Lower leg skin (tissue), 3 donors: ENCODE measurements around the gene MEIOSIN.

Source experiments
- CTCF ChIP-seq, 3 donors: fragments of 450-650 bp; IDR thresholded peaks; one replicate each; pipeline ENCODE4 v1.5.1; 2016; ENCODE audit warnings: antibody characterized with exemption in 3 of 3, mild to moderate bottlenecking in 3 of 3, moderate library complexity in 2 of 3
- POLR2A ChIP-seq, 2 donors: fragments of 450-650 bp; IDR thresholded peaks; one replicate each; pipeline ENCODE4 v1.6.1; 2016 to 2017; ENCODE audit warnings: antibody characterized with exemption in 2 of 2, mild to moderate bottlenecking in 1 of 2, moderate library complexity in 1 of 2

- TF ChIP-seq CTCF (IDR thresholded peaks at IDR 0.05) (no peak), POLR2A (IDR thresholded peaks at IDR 0.05) (no peak)
These were observed 44.2 kb downstream of the MEIOSIN start for GRCh38 chr19:45777395-45777961.
